Activated CD4-positive, alpha-beta T cell treated with anti-CD3 and anti-CD28 coated beads for 36 hours (primary cell): ENCODE results near the gene MYLK4. TPM values are rescaled to one million over a fixed set of nuclear protein-coding genes. Genes with fewer than 3 reads are reported as not detected.
"Not testable (repeated sequence)": the region's sequence is repeated elsewhere in the genome, so short reads cannot be mapped to it uniquely, and the experiment has no call there.

ENCODE experiments used
- ATAC-seq: fragments of 200-7000 bp; cut with Tn5 transposase; one replicate; pipeline ENCODE4 v1.10.0; 2021; ENCODE audit warnings: mild to moderate bottlenecking, moderate library complexity
- CTCF ChIA-PET: fragments of 350-600 bp; sonication (Branson Sonifier 250); formaldehyde crosslinking; loops from one replicate; lab custom pipeline; 2021; ENCODE audit warnings: antibody characterized with exemption; lab: Charles Lee
- POLR2A ChIA-PET: fragments of 350-600 bp; sonication (Branson Sonifier 250); formaldehyde crosslinking; loops from one replicate; lab custom pipeline; 2021; ENCODE audit warnings: antibody characterized with exemption, inconsistent platforms; lab: Charles Lee
- DNase-seq: peaks from one replicate; pipeline ENCODE4 v3.0.0-alpha.2; 2020
- H3K27ac Mint-ChIP-seq: one replicate; pipeline ENCODE4 v1.8.0; 2021; ENCODE audit warnings: mixed read lengths
- H3K27me3 Mint-ChIP-seq: one replicate; pipeline ENCODE4 v1.8.0; 2021; ENCODE audit warnings: mixed read lengths
- H3K36me3 Mint-ChIP-seq: one replicate; pipeline ENCODE4 v1.8.0; 2021; ENCODE audit warnings: low read depth, mixed read lengths
- H3K4me1 Mint-ChIP-seq: one replicate; pipeline ENCODE4 v1.8.0; 2021; ENCODE audit warnings: mixed read lengths
- H3K4me3 Mint-ChIP-seq: one replicate; pipeline ENCODE4 v1.8.0; 2021; ENCODE audit warnings: mild to moderate bottlenecking, moderate library complexity, mixed read lengths
- H3K9me3 Mint-ChIP-seq: one replicate; pipeline ENCODE4 v1.8.0; 2021; ENCODE audit warnings: low read depth, mixed read lengths
- intact Hi-C, 2 experiments: fragments of 100-400 bp; cut with DNase I in 1 of 2; cut with micrococcal nuclease in 1 of 2; formaldehyde crosslinking; loops; one replicate each; pipeline versions ENCODE4 v1.14.2 to v1.15.1; 2022 to 2024; cut with DNase I, micrococcal nuclease
- total RNA-seq, 2 experiments: library from RNA; stranded (reverse); gene quantifications; one replicate each; pipeline ENCODE4 v1.2.3, GENCODE V29; 2021

Gene MYLK4
- total RNA-seq, 2 experiments from 2014 or later = 0.12 to 0.16 TPM

DNA sequence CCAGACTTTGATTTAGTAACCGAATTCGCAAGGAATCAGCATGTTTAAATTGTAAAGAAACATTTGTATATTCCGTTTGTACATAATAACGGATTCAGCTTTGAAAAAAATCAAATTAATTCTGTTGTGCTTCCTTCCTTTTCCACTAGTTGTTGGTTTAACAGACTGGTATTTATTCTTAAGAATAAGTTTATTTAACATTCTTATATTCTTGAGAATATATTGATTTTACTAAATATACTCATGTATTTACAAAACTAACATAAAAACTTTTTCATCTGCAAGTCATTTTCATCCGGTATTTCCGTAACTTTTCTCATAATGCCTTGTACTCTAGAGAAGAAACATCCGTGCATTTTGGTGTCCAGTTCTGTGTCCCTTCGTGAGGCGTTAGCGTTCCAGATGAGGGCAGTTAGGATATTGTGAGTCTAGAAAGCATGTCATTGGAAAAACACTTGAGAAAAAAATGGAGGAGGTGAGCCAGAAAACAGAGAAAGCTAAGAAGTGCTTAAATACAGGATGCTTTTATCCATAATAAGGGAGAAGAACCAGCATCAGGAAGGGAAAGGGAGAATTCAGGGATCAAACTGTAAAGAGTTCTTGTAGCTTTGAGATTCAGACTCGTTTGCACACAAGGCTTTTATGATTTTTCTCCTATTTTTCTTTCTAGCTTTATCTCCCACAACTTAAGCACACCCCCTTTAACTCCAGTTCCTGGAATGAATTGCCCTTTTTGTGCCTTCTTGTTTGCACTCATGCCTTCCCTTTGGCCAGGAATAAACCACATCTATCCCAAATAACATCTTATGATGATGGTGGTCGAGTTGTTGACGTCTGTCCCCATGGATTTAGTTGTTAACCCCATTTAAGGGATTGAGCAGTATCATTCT is 16.3 kb upstream of the MYLK4 start:
- no peak for ATAC-seq
- H3K36me3 Mint-ChIP-seq = peaks cover 35% of the 10 kb centered on the region
- no peaks in the 10 kb centered on the region for H3K27me3 Mint-ChIP-seq
- peak overlapping the region; percentile 89 for H3K27ac Mint-ChIP-seq
- H3K9me3 Mint-ChIP-seq = no peaks in the 10 kb centered on the region
- peaks cover 54% of the 10 kb centered on the region for H3K4me1 Mint-ChIP-seq
- peak overlapping the region; percentile 94 for H3K4me3 Mint-ChIP-seq
- intact Hi-C loops = loop anchor here (2.0 to 5.0 kb wide), 3 partner anchors 136 to 520 kb away; partner anchors contain the start of genes GMDS (in 1 of the 2) and SERPINB9 (in 1 of the 2)
- ChIA-PET POLR2A (interaction anchor here (0.7 to 1.4 kb wide), 3 partner anchors 9 to 170 kb away, joined by 3 to 7 read pairs (median 4); no protein-coding TSS in a partner anchor), CTCF (interaction anchor here (0.5 to 5.9 kb wide), 11 partner anchors 12 to 492 kb away, joined by 3 to 38 read pairs (median 8); partner anchors contain the start of genes MYLK4 and SERPINB1)
- DNase-seq = no peak

- ATAC-seq = no peak
- no peaks in the 10 kb centered on the region for H3K9me3 Mint-ChIP-seq
- peak; percentile 70 for DNase-seq
- POLR2A ChIA-PET = interaction anchor here (0.5 to 1.7 kb wide), 10 partner anchors 27 to 302 kb away, joined by 3 to 11 read pairs (median 5); partner anchors contain the start of genes RIPK1, SERPINB1 and SERPINB9
- H3K4me3 Mint-ChIP-seq = peak overlapping the region; percentile 94
- peak overlapping the region; percentile 89 for H3K27ac Mint-ChIP-seq
- CTCF ChIA-PET = interaction anchor here (0.5 to 5.9 kb wide), 11 partner anchors 12 to 493 kb away, joined by 3 to 38 read pairs (median 8); partner anchors contain the start of genes MYLK4 and SERPINB1
- peaks cover 50% of the 10 kb centered on the region for H3K4me1 Mint-ChIP-seq
- peaks cover 29% of the 10 kb centered on the region for H3K36me3 Mint-ChIP-seq
- H3K27me3 Mint-ChIP-seq = no peaks in the 10 kb centered on the region
- intact Hi-C loops = loop anchor here (1.0 to 5.0 kb wide), 15 partner anchors 75 to 1371 kb away; partner anchors contain the start of genes GMDS (in 2 of the 2), RIPK1 (in 2 of the 2), BPHL (in 1 of the 2) and NQO2 (in 1 of the 2)
Measured at GRCh38 chr6:2765896-2766766, 15.4 kb upstream of the MYLK4 start.

DNA sequence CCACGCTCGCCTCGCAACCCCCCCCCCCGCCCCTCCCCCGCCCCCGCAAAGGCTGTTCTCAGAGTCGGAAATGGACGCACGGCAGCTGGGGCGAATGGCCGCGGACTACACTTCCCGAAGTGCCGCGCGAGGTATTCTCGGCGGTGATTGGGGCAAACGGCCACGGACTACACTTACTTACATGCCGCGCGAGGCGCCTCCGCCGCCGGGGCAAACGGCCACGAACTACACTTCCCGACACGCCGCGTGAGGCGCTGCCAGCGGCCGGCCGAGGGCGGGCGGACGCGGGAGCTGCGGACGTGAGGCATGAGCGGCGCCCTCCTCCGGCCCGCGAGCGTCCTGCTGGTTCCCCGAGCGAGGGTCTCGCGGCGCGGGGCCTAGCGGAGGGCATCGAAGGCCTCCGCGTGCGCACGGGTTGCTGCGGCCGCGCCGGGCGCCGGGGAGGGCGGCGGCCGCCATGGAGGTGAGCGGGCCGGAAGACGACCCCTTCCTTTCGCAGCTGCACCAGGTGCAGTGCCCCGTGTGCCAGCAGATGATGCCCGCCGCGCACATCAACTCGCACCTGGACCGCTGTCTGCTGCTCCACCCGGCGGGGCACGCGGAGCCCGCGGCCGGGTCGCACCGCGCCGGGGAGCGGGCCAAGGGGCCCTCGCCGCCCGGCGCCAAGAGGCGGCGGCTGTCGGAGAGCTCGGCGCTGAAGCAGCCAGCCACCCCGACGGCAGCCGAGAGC is 14.6 kb upstream of the MYLK4 start, which contains the start of gene WRNIP1:
WRNIP1 (plus strand) TSS at position 228 of the 730 bp plus-strand sequence; CDS start at position 458, 230 bp downstream.
- H3K27ac Mint-ChIP-seq = peak within 1 kb of the TSS; percentile 98

GRCh38 chr6:2764610-2765165 is 14.0 kb upstream of the MYLK4 start:
- H3K9me3 Mint-ChIP-seq = no peaks in the 10 kb centered on the region
- peaks cover 45% of the 10 kb centered on the region for H3K4me1 Mint-ChIP-seq
- POLR2A ChIA-PET = interaction anchor here (1.0 to 1.7 kb wide), 4 partner anchors 77 to 303 kb away, joined by 3 to 8 read pairs (median 5); partner anchors contain the start of genes RIPK1 and SERPINB1
- H3K27ac Mint-ChIP-seq = peak overlapping the region; percentile 98
- intact Hi-C loops = loop anchor here (1.0 to 5.0 kb wide), 15 partner anchors 77 to 1372 kb away; partner anchors contain the start of genes GMDS (in 2 of the 2), RIPK1 (in 2 of the 2), BPHL (in 1 of the 2) and FOXC1 (in 1 of the 2)
- CTCF ChIA-PET = interaction anchor here (0.7 to 6.5 kb wide), 7 partner anchors 13 to 1245 kb away, joined by 3 to 71 read pairs (median 4); partner anchors contain the start of gene MYLK4
- peak; percentile 79 for DNase-seq
- ATAC-seq = peak; percentile 74
- H3K4me3 Mint-ChIP-seq = peak overlapping the region; percentile 94
- no peaks in the 10 kb centered on the region for H3K27me3 Mint-ChIP-seq
- peaks cover 19% of the 10 kb centered on the region for H3K36me3 Mint-ChIP-seq

More for the DNA sequence above, 14.6 kb upstream of the MYLK4 start, which contains the start of gene WRNIP1:
- H3K4me3 Mint-ChIP-seq = peak within 1 kb of the TSS; percentile 94
- intact Hi-C loops = loop anchor here (1.0 to 5.0 kb wide), 14 partner anchors 76 to 1371 kb away; partner anchors contain the start of genes GMDS (in 2 of the 2), RIPK1 (in 2 of the 2), BPHL (in 1 of the 2) and NQO2 (in 1 of the 2)
- POLR2A ChIA-PET = interaction anchor here (0.5 to 1.7 kb wide), 9 partner anchors 28 to 303 kb away, joined by 3 to 11 read pairs (median 5); partner anchors contain the start of genes RIPK1, SERPINB1 and SERPINB9
- DNase-seq (peak; percentile 98), ATAC-seq (peak; percentile 90)
- H3K4me1 Mint-ChIP-seq = peaks cover 51% of the 10 kb centered on the region
- CTCF ChIA-PET = interaction anchor here (0.7 to 5.9 kb wide), 8 partner anchors 14 to 1246 kb away, joined by 3 to 33 read pairs (median 4); partner anchors contain the start of gene SERPINB1
- peaks cover 25% of the 10 kb centered on the region for H3K36me3 Mint-ChIP-seq
- H3K9me3 Mint-ChIP-seq = no peaks in the 10 kb centered on the region
- no peaks in the 10 kb centered on the region for H3K27me3 Mint-ChIP-seq

DNA sequence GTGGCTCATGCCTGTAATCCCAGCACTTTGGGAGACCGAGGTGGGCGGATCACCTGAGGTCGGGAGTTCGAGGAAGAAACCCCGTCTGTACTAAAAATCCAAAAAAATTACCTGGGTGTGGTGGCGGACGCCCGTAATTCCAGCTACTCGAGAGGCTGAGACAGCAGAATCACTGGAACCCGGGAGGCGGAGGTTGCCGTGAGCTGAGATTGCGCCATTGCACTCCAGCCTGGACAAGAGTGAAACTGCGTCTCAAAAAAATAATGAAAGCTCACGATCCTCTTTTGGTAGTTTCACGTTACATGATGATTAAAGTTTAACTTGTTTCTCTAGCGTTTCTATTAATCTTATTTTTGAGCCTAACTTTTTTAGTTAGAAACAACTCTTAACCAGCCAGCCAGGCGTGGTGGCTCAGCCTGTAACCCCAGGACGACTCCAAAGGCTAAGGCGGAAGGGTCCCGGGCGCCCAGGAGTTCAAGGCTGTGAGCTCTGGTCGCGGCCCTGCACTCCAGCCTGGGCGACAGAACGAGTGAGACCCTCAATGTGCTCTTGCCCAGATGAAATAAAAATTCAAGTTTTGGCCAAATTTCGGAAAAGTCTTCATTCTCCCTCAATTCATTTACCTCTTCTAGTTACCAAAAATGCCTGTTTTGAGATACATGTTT is 13.3 kb upstream of the MYLK4 start:
- no peak for DNase-seq
- ATAC-seq = no peak
- no peaks in the 10 kb centered on the region for H3K27me3 Mint-ChIP-seq
- peaks cover 42% of the 10 kb centered on the region for H3K4me1 Mint-ChIP-seq
- ChIA-PET POLR2A (interaction anchor here (0.7 to 1.0 kb wide), 3 partner anchors 78 to 112 kb away, joined by 3 to 4 read pairs (median 3); partner anchors contain the start of gene SERPINB1), CTCF (interaction anchor here (0.6 to 6.5 kb wide), 9 partner anchors 8 to 1209 kb away, joined by 3 to 71 read pairs (median 4); partner anchors contain the start of gene MYLK4)
- H3K4me3 Mint-ChIP-seq = peak overlapping the region; percentile 94
- peak overlapping the region; percentile 98 for H3K27ac Mint-ChIP-seq
- no peaks in the 10 kb centered on the region for H3K9me3 Mint-ChIP-seq
- intact Hi-C loops = loop anchor here (2.0 to 5.0 kb wide), 5 partner anchors 305 to 1373 kb away; partner anchors contain the start of genes FOXC1 (in 1 of the 2), PSMG4 (in 1 of the 2) and RIPK1 (in 1 of the 2)
- H3K36me3 Mint-ChIP-seq = peaks cover 19% of the 10 kb centered on the region

DNA sequence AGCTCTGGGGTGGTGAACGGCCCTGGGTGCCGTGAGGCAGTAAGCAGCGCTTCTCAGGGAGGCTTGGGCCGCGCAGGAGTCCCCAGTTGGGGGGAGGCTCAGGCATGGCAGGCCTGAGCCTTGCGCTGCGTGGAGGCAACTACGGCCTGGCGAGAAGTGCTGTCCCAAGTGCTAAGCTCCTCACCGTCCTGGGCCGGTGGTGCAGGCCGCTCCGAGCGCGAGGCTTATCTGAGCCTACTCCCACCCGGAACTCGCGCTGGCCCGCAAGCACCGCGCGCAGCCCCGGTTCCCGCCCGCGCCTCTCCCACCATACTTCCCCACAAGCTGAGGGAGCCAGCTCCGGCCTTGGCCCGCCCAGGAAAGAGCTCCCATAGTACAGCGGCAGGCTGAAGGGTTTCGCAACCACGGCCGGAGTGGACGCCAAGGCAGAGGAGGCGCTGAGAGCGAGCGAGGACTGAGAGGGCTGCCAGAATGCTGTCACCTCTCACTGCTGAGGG is 12.7 kb upstream of the MYLK4 start:
- H3K9me3 Mint-ChIP-seq = no peaks in the 10 kb centered on the region
- peaks cover 15% of the 10 kb centered on the region for H3K36me3 Mint-ChIP-seq
- intact Hi-C loops = loop anchor here in 1 of 2 experiments (5.0 kb wide), 1 partner anchor 1156 kb away; the partner anchor contains the start of gene FOXC1
- H3K4me1 Mint-ChIP-seq = peaks cover 36% of the 10 kb centered on the region
- peak; percentile 19 for DNase-seq
- no peak for ATAC-seq
- H3K4me3 Mint-ChIP-seq = peak overlapping the region; percentile 94
- POLR2A ChIA-PET = interaction anchor here (0.7 kb wide), 2 partner anchors 78 to 113 kb away, joined by 3 to 4 read pairs; partner anchors contain the start of gene SERPINB1
- no peaks in the 10 kb centered on the region for H3K27me3 Mint-ChIP-seq
- H3K27ac Mint-ChIP-seq = no peak overlapping the region
- CTCF ChIA-PET = interaction anchor here (0.6 to 6.5 kb wide), 10 partner anchors 9 to 1209 kb away, joined by 3 to 71 read pairs (median 4); partner anchors contain the start of gene MYLK4

DNA sequence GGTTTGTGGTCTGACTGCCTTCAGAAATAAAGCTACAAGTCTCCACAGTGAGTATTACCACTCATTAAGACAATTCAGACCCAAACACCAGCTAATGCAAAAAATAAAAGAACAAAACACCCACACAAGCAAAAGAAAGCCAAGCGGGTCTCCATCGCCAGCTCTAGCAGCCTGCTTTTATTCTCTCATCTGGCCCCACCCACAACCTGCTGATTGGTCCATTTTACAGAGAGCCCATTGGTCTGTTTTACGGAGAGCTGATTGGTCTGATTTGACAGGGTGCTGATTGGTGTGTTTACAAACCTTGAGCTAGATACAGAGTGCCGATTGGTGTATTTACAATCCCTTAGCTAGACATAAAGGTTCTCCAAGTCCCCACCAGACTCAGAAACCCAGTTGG is 12.1 kb upstream of the MYLK4 start:
- H3K27me3 Mint-ChIP-seq, H3K27ac Mint-ChIP-seq, ATAC-seq, H3K36me3 Mint-ChIP-seq, POLR2A ChIA-PET, H3K4me3 Mint-ChIP-seq, H3K9me3 Mint-ChIP-seq: not testable (repeated sequence)
- peaks cover 31% of the 10 kb centered on the region for H3K4me1 Mint-ChIP-seq
- intact Hi-C loops = loop anchor here in 1 of 2 experiments (5.0 kb wide), 1 partner anchor 1156 kb away; the partner anchor contains the start of gene FOXC1
- peak; percentile 57 for DNase-seq
- CTCF ChIA-PET = interaction anchor here (0.8 to 6.5 kb wide), 7 partner anchors 10 to 226 kb away, joined by 3 to 71 read pairs (median 4); partner anchors contain the start of gene MYLK4
